Activated naive CD4-positive, alpha-beta T cell treated with anti-CD3 and anti-CD28 coated beads, Interleukin-2, amount 50 U/mL, for 24 hours (primary cell): Measurements from ENCODE around the gene EML6.
A peak's percentile ranks its signal among the peaks of the same experiment; 100 is the strongest.

ENCODE experiments used
- H3K27ac Mint-ChIP-seq: one replicate; pipeline ENCODE4 v1.8.0; 2021; ENCODE audit warnings: mild to moderate bottlenecking, mixed read lengths
- H3K27me3 Mint-ChIP-seq: one replicate; pipeline ENCODE4 v1.8.0; 2021; ENCODE audit warnings: mixed read lengths
- H3K36me3 Mint-ChIP-seq: one replicate; pipeline ENCODE4 v1.8.0; 2021; ENCODE audit warnings: mixed read lengths
- H3K4me1 Mint-ChIP-seq: one replicate; pipeline ENCODE4 v1.8.0; 2021; ENCODE audit warnings: mixed read lengths
- H3K4me3 Mint-ChIP-seq: one replicate; pipeline ENCODE4 v1.8.0; 2021; ENCODE audit warnings: mild to moderate bottlenecking, mixed read lengths
- H3K9me3 Mint-ChIP-seq: one replicate; pipeline ENCODE4 v1.8.0; 2021; ENCODE audit warnings: mixed read lengths

EML6 gene

GRCh38 chr2:54965425-54965824 lies 242.0 kb downstream of the EML6 start:
- Mint-ChIP-seq H3K4me1 (peaks cover 28% of the 10 kb centered on the region), H3K36me3 (peaks cover 6% of the 10 kb centered on the region), H3K9me3 (no peaks in the 10 kb centered on the region), H3K4me3 (no peak overlapping the region), H3K27me3 (no peaks in the 10 kb centered on the region), H3K27ac (peak overlapping the region; percentile 71)

- Mint-ChIP-seq H3K36me3 (peaks cover 7% of the 10 kb centered on the region), H3K4me3 (no peak overlapping the region), H3K4me1 (peaks cover 28% of the 10 kb centered on the region), H3K27me3 (no peaks in the 10 kb centered on the region), H3K9me3 (no peaks in the 10 kb centered on the region), H3K27ac (no peak overlapping the region)
Measured at GRCh38 chr2:54966165-54966832, 242.8 kb downstream of the EML6 start.

- Mint-ChIP-seq H3K4me1 (peaks cover 28% of the 10 kb centered on the region), H3K27me3 (no peaks in the 10 kb centered on the region), H3K27ac (no peak overlapping the region), H3K9me3 (no peaks in the 10 kb centered on the region), H3K36me3 (peaks cover 8% of the 10 kb centered on the region), H3K4me3 (no peak overlapping the region)
Measured at GRCh38 chr2:54966837-54967236, 243.4 kb downstream of the EML6 start.

GRCh38 chr2:54967269-54967668 lies 243.8 kb downstream of the EML6 start:
- H3K4me1 Mint-ChIP-seq, result peaks cover 28% of the 10 kb centered on the region
- peaks cover 8% of the 10 kb centered on the region for H3K36me3 Mint-ChIP-seq
- no peak overlapping the region for H3K27ac Mint-ChIP-seq
- H3K27me3 Mint-ChIP-seq, result no peaks in the 10 kb centered on the region
- H3K4me3 Mint-ChIP-seq, result no peak overlapping the region
- H3K9me3 Mint-ChIP-seq, result no peaks in the 10 kb centered on the region

GRCh38 chr2:54967759-54968365 lies 244.4 kb downstream of the EML6 start:
- H3K4me1 Mint-ChIP-seq, result peaks cover 28% of the 10 kb centered on the region
- H3K27me3 Mint-ChIP-seq, result no peaks in the 10 kb centered on the region
- peaks cover 10% of the 10 kb centered on the region for H3K36me3 Mint-ChIP-seq
- no peak overlapping the region for H3K4me3 Mint-ChIP-seq
- no peaks in the 10 kb centered on the region for H3K9me3 Mint-ChIP-seq
- H3K27ac Mint-ChIP-seq, result no peak overlapping the region

- Mint-ChIP-seq H3K36me3 (peaks cover 15% of the 10 kb centered on the region), H3K27ac (no peak overlapping the region), H3K27me3 (no peaks in the 10 kb centered on the region), H3K4me3 (no peak overlapping the region), H3K4me1 (peaks cover 28% of the 10 kb centered on the region), H3K9me3 (no peaks in the 10 kb centered on the region)
Measured at GRCh38 chr2:54968561-54969218, 245.2 kb downstream of the EML6 start.

- Mint-ChIP-seq H3K9me3 (no peaks in the 10 kb centered on the region), H3K4me3 (no peak overlapping the region), H3K36me3 (peaks cover 15% of the 10 kb centered on the region), H3K27me3 (no peaks in the 10 kb centered on the region), H3K27ac (peak overlapping the region; percentile 30), H3K4me1 (peaks cover 25% of the 10 kb centered on the region)
Measured at GRCh38 chr2:54969295-54969939, 246.0 kb downstream of the EML6 start.

GRCh38 chr2:54969940-54970338 lies 246.5 kb downstream of the EML6 start:
- H3K27ac Mint-ChIP-seq, result no peak overlapping the region
- H3K36me3 Mint-ChIP-seq, result peaks cover 15% of the 10 kb centered on the region
- H3K4me3 Mint-ChIP-seq, result no peak overlapping the region
- H3K9me3 Mint-ChIP-seq, result no peaks in the 10 kb centered on the region
- peaks cover 20% of the 10 kb centered on the region for H3K4me1 Mint-ChIP-seq
- H3K27me3 Mint-ChIP-seq, result no peaks in the 10 kb centered on the region

- Mint-ChIP-seq H3K9me3 (no peaks in the 10 kb centered on the region), H3K27me3 (no peaks in the 10 kb centered on the region), H3K36me3 (peaks cover 13% of the 10 kb centered on the region), H3K4me3 (no peak overlapping the region), H3K4me1 (peaks cover 27% of the 10 kb centered on the region), H3K27ac (no peak overlapping the region)
Measured at GRCh38 chr2:54975175-54975574, 251.7 kb downstream of the EML6 start.

GRCh38 chr2:54975598-54976492 lies 252.4 kb downstream of the EML6 start:
- H3K4me3 Mint-ChIP-seq, result no peak overlapping the region
- H3K27me3 Mint-ChIP-seq, result no peaks in the 10 kb centered on the region
- peak overlapping the region; percentile 35 for H3K27ac Mint-ChIP-seq
- H3K4me1 Mint-ChIP-seq, result peaks cover 33% of the 10 kb centered on the region
- H3K9me3 Mint-ChIP-seq, result no peaks in the 10 kb centered on the region
- H3K36me3 Mint-ChIP-seq, result peaks cover 15% of the 10 kb centered on the region

- Mint-ChIP-seq H3K4me3 (no peak overlapping the region), H3K27me3 (no peaks in the 10 kb centered on the region), H3K36me3 (peaks cover 13% of the 10 kb centered on the region), H3K9me3 (no peaks in the 10 kb centered on the region), H3K4me1 (peaks cover 38% of the 10 kb centered on the region), H3K27ac (no peak overlapping the region)
Measured at GRCh38 chr2:54977149-54977548, 253.7 kb downstream of the EML6 start.

GRCh38 chr2:54979321-54980044 lies 256.0 kb downstream of the EML6 start:
- Mint-ChIP-seq H3K4me3 (no peak overlapping the region), H3K36me3 (peaks cover 14% of the 10 kb centered on the region), H3K27me3 (no peaks in the 10 kb centered on the region), H3K9me3 (no peaks in the 10 kb centered on the region), H3K4me1 (peaks cover 50% of the 10 kb centered on the region), H3K27ac (no peak overlapping the region)

- no peaks in the 10 kb centered on the region for H3K27me3 Mint-ChIP-seq
- H3K36me3 Mint-ChIP-seq, result peaks cover 19% of the 10 kb centered on the region
- H3K4me3 Mint-ChIP-seq, result no peak overlapping the region
- no peaks in the 10 kb centered on the region for H3K9me3 Mint-ChIP-seq
- H3K4me1 Mint-ChIP-seq, result peaks cover 56% of the 10 kb centered on the region
- H3K27ac Mint-ChIP-seq, result no peak overlapping the region
Measured at GRCh38 chr2:54981385-54981784, 257.9 kb downstream of the EML6 start.

GRCh38 chr2:54983345-54984220 lies 260.1 kb downstream of the EML6 start:
- peaks cover 25% of the 10 kb centered on the region for H3K36me3 Mint-ChIP-seq
- H3K9me3 Mint-ChIP-seq, result no peaks in the 10 kb centered on the region
- H3K4me3 Mint-ChIP-seq, result no peak overlapping the region
- peak overlapping the region; percentile 48 for H3K27ac Mint-ChIP-seq
- no peaks in the 10 kb centered on the region for H3K27me3 Mint-ChIP-seq
- H3K4me1 Mint-ChIP-seq, result peaks cover 51% of the 10 kb centered on the region
